T-helper 1 cell treated with Interleukin-12 subunit alpha and Interleukin-12 subunit beta and Interleukin-4 antibody, amounts not matched to agents 30 μg/mL and 1 μg/mL, for 36 hours (primary cell): ENCODE data around the gene ZIM2.

Experiments used
- H3K27ac Mint-ChIP-seq: one replicate; pipeline ENCODE4 v1.8.0; 2021; ENCODE audit warnings: mild to moderate bottlenecking, mixed read lengths
- H3K27me3 Mint-ChIP-seq: one replicate; pipeline ENCODE4 v1.8.0; 2021; ENCODE audit warnings: low read depth, mixed read lengths
- H3K36me3 Mint-ChIP-seq: one replicate; pipeline ENCODE4 v1.8.0; 2021; ENCODE audit warnings: low read depth, mixed read lengths
- H3K4me1 Mint-ChIP-seq: one replicate; pipeline ENCODE4 v1.8.0; 2021; ENCODE audit warnings: low read depth, mixed read lengths
- H3K4me3 Mint-ChIP-seq: one replicate; pipeline ENCODE4 v1.8.0; 2021; ENCODE audit warnings: mild to moderate bottlenecking, moderate library complexity, mixed read lengths
- H3K9me3 Mint-ChIP-seq: one replicate; pipeline ENCODE4 v1.8.0; 2021; ENCODE audit warnings: mixed read lengths

The ZIM2 gene

GRCh38 chr19:56778351-56778750 is 62.2 kb downstream of the ZIM2 start:
- H3K36me3 Mint-ChIP-seq = no peaks in the 10 kb centered on the region
- H3K9me3 Mint-ChIP-seq = peaks cover 77% of the 10 kb centered on the region
- no peak overlapping the region for H3K27ac Mint-ChIP-seq
- H3K4me3 Mint-ChIP-seq = no peak overlapping the region
- H3K4me1 Mint-ChIP-seq = no peaks in the 10 kb centered on the region
- no peaks in the 10 kb centered on the region for H3K27me3 Mint-ChIP-seq

GRCh38 chr19:56769650-56770049 is 70.9 kb downstream of the ZIM2 start:
- Mint-ChIP-seq H3K27me3 (no peaks in the 10 kb centered on the region), H3K27ac (no peak overlapping the region), H3K9me3 (peaks cover 45% of the 10 kb centered on the region), H3K4me3 (no peak overlapping the region), H3K36me3 (peaks cover 9% of the 10 kb centered on the region), H3K4me1 (no peaks in the 10 kb centered on the region)

DNA sequence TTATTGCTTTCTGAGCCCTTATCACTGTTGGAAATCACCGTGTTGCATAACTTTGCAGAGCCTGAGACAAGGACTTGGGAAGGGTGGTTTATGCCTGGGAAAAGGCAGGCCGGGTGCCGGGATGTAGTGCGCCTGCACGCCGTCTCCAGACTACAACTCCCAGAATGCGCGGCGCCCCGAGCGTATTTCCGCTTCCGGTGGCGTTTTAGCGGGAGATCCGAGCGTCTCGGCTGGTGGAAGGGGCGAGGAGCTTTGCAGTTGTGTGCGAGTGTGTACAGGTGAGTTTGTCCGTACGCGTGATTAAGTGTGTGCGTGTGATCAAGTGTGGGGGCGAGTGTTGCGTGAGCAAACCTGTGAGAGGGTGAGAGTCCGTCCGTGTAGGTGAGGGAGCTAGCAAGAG is 75.4 kb downstream of the ZIM2 start:
- H3K27ac Mint-ChIP-seq = no peak overlapping the region
- no peaks in the 10 kb centered on the region for H3K4me1 Mint-ChIP-seq
- peaks cover 9% of the 10 kb centered on the region for H3K36me3 Mint-ChIP-seq
- H3K4me3 Mint-ChIP-seq = no peak overlapping the region
- H3K27me3 Mint-ChIP-seq = no peaks in the 10 kb centered on the region
- peaks cover 49% of the 10 kb centered on the region for H3K9me3 Mint-ChIP-seq

GRCh38 chr19:56764196-56764695 is 76.3 kb downstream of the ZIM2 start:
- H3K4me3 Mint-ChIP-seq = no peak overlapping the region
- H3K36me3 Mint-ChIP-seq = peaks cover 9% of the 10 kb centered on the region
- H3K27ac Mint-ChIP-seq = no peak overlapping the region
- peaks cover 55% of the 10 kb centered on the region for H3K9me3 Mint-ChIP-seq
- H3K27me3 Mint-ChIP-seq = no peaks in the 10 kb centered on the region
- H3K4me1 Mint-ChIP-seq = no peaks in the 10 kb centered on the region

GRCh38 chr19:56760842-56761241 is 79.7 kb downstream of the ZIM2 start:
- Mint-ChIP-seq H3K27ac (no peak overlapping the region), H3K27me3 (no peaks in the 10 kb centered on the region), H3K9me3 (peaks cover 71% of the 10 kb centered on the region), H3K36me3 (peaks cover 9% of the 10 kb centered on the region), H3K4me1 (no peaks in the 10 kb centered on the region), H3K4me3 (no peak overlapping the region)

DNA sequence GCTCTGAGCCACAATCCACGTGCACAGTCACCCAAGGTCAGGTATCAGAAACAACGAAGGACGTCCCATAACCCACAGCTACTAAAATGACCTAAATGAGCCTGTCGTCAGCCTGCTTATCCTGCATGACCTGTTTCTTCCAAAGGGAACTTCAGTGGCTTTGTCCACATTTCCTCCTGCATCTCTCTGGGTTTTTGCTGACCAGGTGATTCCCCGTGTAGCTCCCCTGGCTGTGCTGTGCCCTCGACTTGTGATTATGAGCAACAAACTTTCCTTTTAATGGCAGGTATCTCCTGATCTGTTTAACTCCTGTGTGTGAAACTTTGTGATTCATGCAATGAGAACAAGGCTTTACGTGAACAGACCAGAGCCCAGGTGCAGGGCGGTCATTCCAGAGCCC is 81.0 kb downstream of the ZIM2 start:
- Mint-ChIP-seq H3K36me3 (no peaks in the 10 kb centered on the region), H3K27ac (no peak overlapping the region), H3K4me1 (no peaks in the 10 kb centered on the region), H3K27me3 (no peaks in the 10 kb centered on the region), H3K9me3 (peaks cover 71% of the 10 kb centered on the region), H3K4me3 (no peak overlapping the region)

- H3K4me3 Mint-ChIP-seq = no peak overlapping the region
- H3K27me3 Mint-ChIP-seq = no peaks in the 10 kb centered on the region
- H3K4me1 Mint-ChIP-seq = no peaks in the 10 kb centered on the region
- H3K36me3 Mint-ChIP-seq = peaks cover 2% of the 10 kb centered on the region
- peaks cover 61% of the 10 kb centered on the region for H3K9me3 Mint-ChIP-seq
- H3K27ac Mint-ChIP-seq = no peak overlapping the region
Measured at GRCh38 chr19:56751078-56751489, 89.4 kb downstream of the ZIM2 start.

GRCh38 chr19:56750658-56751057 is 89.9 kb downstream of the ZIM2 start:
- H3K36me3 Mint-ChIP-seq = peaks cover 2% of the 10 kb centered on the region
- peaks cover 61% of the 10 kb centered on the region for H3K9me3 Mint-ChIP-seq

DNA sequence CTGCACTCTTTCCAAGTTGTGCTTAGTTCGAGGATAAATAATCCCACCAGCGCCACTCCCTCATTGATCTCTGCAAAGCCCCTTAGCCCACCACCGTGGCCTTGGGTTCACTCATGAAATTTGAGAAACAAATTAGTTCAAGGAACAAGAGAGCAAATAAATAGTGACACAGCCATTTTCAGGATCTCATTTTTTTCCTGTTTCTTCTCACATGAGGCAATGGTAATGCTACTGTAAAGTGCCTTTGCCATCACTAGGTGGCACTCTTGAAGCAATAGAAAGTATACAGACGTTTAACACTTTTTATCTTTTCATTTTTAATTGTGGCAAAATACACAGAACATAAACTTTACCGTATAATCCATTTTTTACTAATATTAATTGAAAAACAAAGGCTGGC is 92.1 kb downstream of the ZIM2 start:
- H3K36me3 Mint-ChIP-seq = peaks cover 2% of the 10 kb centered on the region
- H3K4me3 Mint-ChIP-seq = no peak overlapping the region
- H3K27ac Mint-ChIP-seq = no peak overlapping the region
- H3K27me3 Mint-ChIP-seq = no peaks in the 10 kb centered on the region
- H3K9me3 Mint-ChIP-seq = peaks cover 55% of the 10 kb centered on the region
- no peaks in the 10 kb centered on the region for H3K4me1 Mint-ChIP-seq

More at GRCh38 chr19:56750658-56751057, 89.9 kb downstream of the ZIM2 start:
- H3K4me3 Mint-ChIP-seq = no peak overlapping the region
- no peaks in the 10 kb centered on the region for H3K27me3 Mint-ChIP-seq
- H3K27ac Mint-ChIP-seq = no peak overlapping the region
- no peaks in the 10 kb centered on the region for H3K4me1 Mint-ChIP-seq

DNA sequence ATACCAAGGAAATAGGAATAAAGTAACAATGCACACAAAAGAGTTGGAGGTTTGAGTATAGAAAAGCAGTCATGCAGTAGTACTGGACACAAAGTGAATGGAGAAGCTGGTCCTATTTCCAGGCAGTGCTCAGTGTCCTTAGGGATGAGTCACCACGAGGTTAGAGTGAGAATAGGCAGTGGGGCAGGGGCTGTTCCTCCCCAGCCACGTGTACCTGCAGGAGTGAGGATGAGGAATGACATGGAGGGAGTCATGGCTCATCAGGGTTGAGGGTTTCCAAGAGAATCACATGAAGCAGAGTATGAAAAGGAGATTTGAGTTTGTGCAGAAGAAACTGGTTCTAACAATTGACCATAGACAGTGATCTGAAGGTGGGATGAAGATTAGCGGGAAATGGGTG is 94.2 kb downstream of the ZIM2 start:
- H3K27ac Mint-ChIP-seq = no peak overlapping the region
- H3K27me3 Mint-ChIP-seq = no peaks in the 10 kb centered on the region
- peaks cover 64% of the 10 kb centered on the region for H3K9me3 Mint-ChIP-seq
- no peak overlapping the region for H3K4me3 Mint-ChIP-seq
- peaks cover 3% of the 10 kb centered on the region for H3K36me3 Mint-ChIP-seq
- no peaks in the 10 kb centered on the region for H3K4me1 Mint-ChIP-seq

DNA sequence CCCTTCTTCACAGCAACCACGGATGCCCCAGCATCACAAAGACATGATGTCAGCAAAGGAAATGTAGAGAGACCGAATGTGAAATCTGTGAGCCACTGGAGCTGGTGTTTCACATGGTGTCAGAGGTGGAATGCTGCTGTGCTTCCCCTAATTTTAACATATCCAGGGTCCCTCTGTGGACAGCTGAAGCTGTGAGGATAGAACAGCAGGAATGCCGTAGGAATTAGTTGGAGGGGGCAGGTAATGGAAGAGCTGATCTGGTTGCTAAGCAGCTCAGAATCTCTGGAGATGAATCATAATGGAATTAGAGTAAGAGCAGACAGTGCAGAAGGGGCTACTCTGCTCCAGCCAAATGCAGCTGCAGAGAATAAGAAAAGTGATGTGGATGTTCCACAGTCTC is 100.0 kb downstream of the ZIM2 start:
- Mint-ChIP-seq H3K27ac (no peak overlapping the region), H3K9me3 (peaks cover 60% of the 10 kb centered on the region), H3K4me1 (no peaks in the 10 kb centered on the region), H3K36me3 (peaks cover 2% of the 10 kb centered on the region), H3K27me3 (no peaks in the 10 kb centered on the region), H3K4me3 (no peak overlapping the region)

- Mint-ChIP-seq H3K36me3 (no peaks in the 10 kb centered on the region), H3K27ac (no peak overlapping the region), H3K4me1 (no peaks in the 10 kb centered on the region), H3K27me3 (no peaks in the 10 kb centered on the region), H3K9me3 (peaks cover 66% of the 10 kb centered on the region), H3K4me3 (no peak overlapping the region)
Measured at GRCh38 chr19:56736571-56736970, 104.0 kb downstream of the ZIM2 start.

- peaks cover 62% of the 10 kb centered on the region for H3K9me3 Mint-ChIP-seq
- H3K27me3 Mint-ChIP-seq = no peaks in the 10 kb centered on the region
- no peak overlapping the region for H3K4me3 Mint-ChIP-seq
- no peaks in the 10 kb centered on the region for H3K4me1 Mint-ChIP-seq
- H3K36me3 Mint-ChIP-seq = no peaks in the 10 kb centered on the region
- H3K27ac Mint-ChIP-seq = no peak overlapping the region
Measured at GRCh38 chr19:56732976-56733375, 107.5 kb downstream of the ZIM2 start.

GRCh38 chr19:56727677-56728076 is 112.8 kb downstream of the ZIM2 start:
- H3K27me3 Mint-ChIP-seq = no peaks in the 10 kb centered on the region
- no peak overlapping the region for H3K27ac Mint-ChIP-seq
- H3K36me3 Mint-ChIP-seq = peaks cover 4% of the 10 kb centered on the region
- H3K4me3 Mint-ChIP-seq = no peak overlapping the region
- H3K9me3 Mint-ChIP-seq = peaks cover 69% of the 10 kb centered on the region
- H3K4me1 Mint-ChIP-seq = no peaks in the 10 kb centered on the region

DNA sequence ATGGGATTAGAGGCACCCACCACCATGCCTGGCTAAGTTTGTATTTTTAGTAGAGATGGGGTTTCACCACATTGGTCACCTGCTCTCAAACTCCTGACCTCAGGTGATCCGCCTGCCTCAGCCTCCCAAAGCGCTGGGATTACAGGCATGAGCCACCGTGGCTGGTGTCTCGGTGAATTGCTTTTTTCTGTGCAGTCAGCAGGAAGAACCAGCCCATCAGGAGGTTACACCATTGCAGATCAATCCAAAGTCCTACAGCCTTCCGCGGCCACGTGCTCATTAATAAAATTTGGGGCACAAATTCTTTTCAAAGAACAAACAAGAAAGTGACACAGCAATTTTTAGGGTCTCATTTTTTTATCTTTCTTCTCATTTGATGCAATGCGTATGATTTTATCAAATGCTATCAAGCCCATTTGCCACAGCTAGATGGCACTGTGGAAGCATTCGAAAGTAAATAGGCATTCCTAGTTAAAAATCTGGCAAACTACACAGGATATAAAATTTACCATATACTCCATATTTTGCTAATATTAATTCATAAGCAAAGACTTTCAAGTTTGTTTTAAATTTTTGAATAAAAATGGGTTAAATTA is 114.6 kb downstream of the ZIM2 start:
- Mint-ChIP-seq H3K27me3 (no peaks in the 10 kb centered on the region), H3K4me3 (no peak overlapping the region), H3K4me1 (no peaks in the 10 kb centered on the region), H3K27ac (no peak overlapping the region), H3K9me3 (peaks cover 66% of the 10 kb centered on the region), H3K36me3 (peaks cover 4% of the 10 kb centered on the region)
